ENCODE measurements around the gene SPNS3.
A peak's percentile ranks its signal among the peaks of the same experiment; 100 is the strongest.

SPNS3 gene

DNA sequence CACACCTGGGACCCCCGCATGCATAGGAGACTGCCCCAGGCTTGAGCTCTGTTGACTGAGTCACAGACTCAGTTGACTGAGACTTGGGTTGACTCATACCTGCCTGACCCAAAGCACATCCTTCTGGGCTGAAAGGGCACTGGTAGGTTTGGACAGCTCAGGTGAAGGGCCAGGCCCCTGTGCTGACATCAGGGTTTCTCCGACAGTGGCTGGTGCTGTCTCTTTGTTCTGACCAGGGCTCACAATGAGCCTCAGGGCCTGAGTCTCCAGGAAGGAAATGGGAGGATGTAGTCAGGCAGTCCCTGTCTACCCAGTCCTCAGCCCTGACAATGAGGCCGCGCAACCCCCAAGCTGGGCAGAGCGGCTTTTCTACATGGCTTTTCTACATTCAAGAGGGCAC, 71.4 kb downstream of the SPNS3 start:
- Histone ChIP-seq H3K27me3 (peaks cover 0 to 29% of the 10 kb centered on the region in 2 donors), H3K9me3 (no peaks in the 10 kb centered on the region), H3K4me3 (no peak overlapping the region), H3K4me1 (peaks cover 0 to 45% (median 30%) of the 10 kb centered on the region in 4 donors), H3K36me3 (no peaks in the 10 kb centered on the region), H3K27ac (no peak overlapping the region)
- DNase-seq, result no peak
- TF ChIP-seq, protein P1, sequence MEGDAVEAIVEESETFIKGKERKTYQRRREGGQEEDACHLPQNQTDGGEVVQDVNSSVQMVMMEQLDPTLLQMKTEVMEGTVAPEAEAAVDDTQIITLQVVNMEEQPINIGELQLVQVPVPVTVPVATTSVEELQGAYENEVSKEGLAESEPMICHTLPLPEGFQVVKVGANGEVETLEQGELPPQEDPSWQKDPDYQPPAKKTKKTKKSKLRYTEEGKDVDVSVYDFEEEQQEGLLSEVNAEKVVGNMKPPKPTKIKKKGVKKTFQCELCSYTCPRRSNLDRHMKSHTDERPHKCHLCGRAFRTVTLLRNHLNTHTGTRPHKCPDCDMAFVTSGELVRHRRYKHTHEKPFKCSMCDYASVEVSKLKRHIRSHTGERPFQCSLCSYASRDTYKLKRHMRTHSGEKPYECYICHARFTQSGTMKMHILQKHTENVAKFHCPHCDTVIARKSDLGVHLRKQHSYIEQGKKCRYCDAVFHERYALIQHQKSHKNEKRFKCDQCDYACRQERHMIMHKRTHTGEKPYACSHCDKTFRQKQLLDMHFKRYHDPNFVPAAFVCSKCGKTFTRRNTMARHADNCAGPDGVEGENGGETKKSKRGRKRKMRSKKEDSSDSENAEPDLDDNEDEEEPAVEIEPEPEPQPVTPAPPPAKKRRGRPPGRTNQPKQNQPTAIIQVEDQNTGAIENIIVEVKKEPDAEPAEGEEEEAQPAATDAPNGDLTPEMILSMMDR (IDR thresholded peaks at IDR 0.05), result no peak
- intact Hi-C loops (cut with DNase I; ENCODE audit: low total_unique reads), result no loop called here

- intact Hi-C loops (cut with DNase I; ENCODE audit: low total_unique reads), result no loop called here
- no peak for DNase-seq
- Histone ChIP-seq H3K27me3 (peaks cover 0 to 20% of the 10 kb centered on the region in 2 donors), H3K4me3 (no peak overlapping the region), H3K36me3 (no peaks in the 10 kb centered on the region), H3K27ac (no peak overlapping the region), H3K4me1 (peaks cover 0 to 45% (median 31%) of the 10 kb centered on the region in 4 donors), H3K9me3 (no peaks in the 10 kb centered on the region)
- TF ChIP-seq, protein P1 (IDR thresholded peaks at IDR 0.05), result no peak
These were observed 72.6 kb downstream of the SPNS3 start for GRCh38 chr17:4506175-4506813.

DNA sequence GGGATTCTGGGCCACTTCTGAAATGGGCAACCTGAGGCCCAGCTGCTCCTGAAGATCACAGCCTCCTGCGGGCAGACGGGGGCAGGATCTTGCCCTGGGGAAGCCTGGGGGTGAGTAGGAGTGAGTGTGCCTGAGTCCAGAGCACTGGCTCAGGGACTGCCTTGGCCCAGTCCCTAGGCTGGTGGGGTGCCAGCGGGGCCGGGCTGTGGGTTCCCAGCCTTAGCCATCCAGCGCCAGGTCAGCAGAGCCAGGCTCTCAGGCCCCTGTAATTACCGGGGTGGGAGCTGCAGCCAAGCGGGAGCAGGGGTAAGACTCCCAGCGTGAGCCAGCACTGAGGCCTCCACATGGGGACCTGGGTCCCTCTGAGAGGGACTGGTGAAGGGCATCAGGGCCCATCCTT, 73.2 kb downstream of the SPNS3 start:
- H3K9me3 ChIP-seq, result no peaks in the 10 kb centered on the region
- H3K4me1 ChIP-seq, result peaks cover 0 to 50% (median 31%) of the 10 kb centered on the region in 4 donors
- TF ChIP-seq, protein P1 (IDR thresholded peaks at IDR 0.05), result no peak
- no peak overlapping the region for H3K27ac ChIP-seq
- H3K4me3 ChIP-seq, result no peak overlapping the region
- DNase-seq, result no peak
- no peaks in the 10 kb centered on the region for H3K36me3 ChIP-seq
- intact Hi-C loops (cut with DNase I; ENCODE audit: low total_unique reads), result no loop called here
- peaks cover 0 to 14% of the 10 kb centered on the region in 2 donors for H3K27me3 ChIP-seq

DNA sequence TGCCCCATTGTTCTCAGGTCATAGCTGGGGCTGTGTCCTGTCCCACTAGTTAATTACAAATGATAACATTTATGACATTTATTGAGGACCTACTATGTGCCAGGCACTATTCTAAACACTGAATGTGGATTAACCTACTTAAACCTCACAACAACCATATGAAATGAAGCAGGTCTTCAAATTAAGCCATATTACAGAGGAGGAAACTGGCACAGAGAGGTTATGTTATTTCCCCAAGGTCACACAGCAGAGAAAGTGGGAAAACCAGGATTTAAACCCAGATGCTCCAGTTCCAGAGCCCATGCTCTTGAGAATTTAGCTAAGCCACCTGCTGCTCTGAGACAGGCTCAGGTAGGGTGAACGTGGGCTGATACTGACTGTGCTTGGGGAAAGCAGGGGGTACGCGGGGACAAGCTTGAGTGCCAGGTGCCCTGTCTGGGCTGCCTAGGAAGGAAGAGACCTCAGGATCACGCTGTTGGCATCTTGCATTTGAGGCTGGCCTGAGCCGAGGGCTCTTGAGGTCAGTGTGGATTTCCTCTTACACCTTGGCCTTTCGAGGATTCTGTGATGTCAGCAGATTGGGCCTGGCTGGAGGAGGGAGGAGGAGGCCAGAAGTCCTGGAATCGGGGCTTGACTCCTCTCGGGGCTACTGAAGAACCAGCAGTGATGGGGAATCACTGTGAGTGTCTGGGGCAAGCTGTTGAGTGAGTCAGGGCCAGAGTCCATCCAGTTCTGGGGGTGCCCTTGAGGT, 73.8 kb downstream of the SPNS3 start:
- H3K4me1 ChIP-seq, result peaks cover 0 to 54% (median 31%) of the 10 kb centered on the region in 4 donors
- H3K9me3 ChIP-seq, result no peaks in the 10 kb centered on the region
- no peak overlapping the region for H3K4me3 ChIP-seq
- DNase-seq, result no peak
- H3K36me3 ChIP-seq, result no peaks in the 10 kb centered on the region
- no peak overlapping the region for H3K27ac ChIP-seq
- H3K27me3 ChIP-seq, result peaks cover 0 to 10% of the 10 kb centered on the region in 2 donors
- TF ChIP-seq, protein P1 (IDR thresholded peaks at IDR 0.05), result no peak
- intact Hi-C loops (cut with DNase I; ENCODE audit: low total_unique reads), result no loop called here

DNA sequence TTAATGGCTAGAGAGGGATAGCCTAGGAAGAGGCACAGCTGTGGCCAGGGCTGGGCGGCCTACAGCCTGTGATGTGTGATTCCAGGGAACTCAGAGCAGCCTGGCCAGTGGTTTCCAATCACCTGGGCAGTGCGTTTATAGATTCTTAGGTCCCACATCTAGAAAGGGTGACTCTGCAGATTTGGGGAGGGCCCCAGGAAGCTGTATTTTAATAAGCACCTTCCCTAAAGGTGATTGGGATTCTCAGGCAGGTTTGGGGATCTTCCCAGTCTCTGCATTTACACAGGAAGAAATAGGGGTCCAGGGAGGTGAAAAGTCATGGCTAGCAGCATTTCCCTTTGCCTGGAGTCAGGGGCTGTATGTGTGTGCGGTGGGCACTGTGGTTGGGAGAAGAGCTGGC, 74.5 kb downstream of the SPNS3 start:
- Histone ChIP-seq H3K4me1 (peaks cover 0 to 57% (median 31%) of the 10 kb centered on the region in 4 donors), H3K36me3 (no peaks in the 10 kb centered on the region), H3K9me3 (no peaks in the 10 kb centered on the region), H3K4me3 (no peak overlapping the region), H3K27ac (peak overlapping the region; percentile 74 to 75), H3K27me3 (peaks cover 0 to 3% of the 10 kb centered on the region in 2 donors)
- no peak for DNase-seq
- TF ChIP-seq, protein P1 (IDR thresholded peaks at IDR 0.05), result no peak
- intact Hi-C loops (cut with DNase I; ENCODE audit: low total_unique reads), result no loop called here
